GM18867 (cell line): Measurements from ENCODE around the gene STYXL1.

Experiments used
- ATAC-seq: cut with Tn5 transposase; IDR thresholded peaks from one replicate; pipeline ENCODE4 v1.9.1; 2021; ENCODE audit warnings: mild to moderate bottlenecking, moderate library complexity; ENCODE audit not compliant: unreplicated experiment

The STYXL1 gene

DNA sequence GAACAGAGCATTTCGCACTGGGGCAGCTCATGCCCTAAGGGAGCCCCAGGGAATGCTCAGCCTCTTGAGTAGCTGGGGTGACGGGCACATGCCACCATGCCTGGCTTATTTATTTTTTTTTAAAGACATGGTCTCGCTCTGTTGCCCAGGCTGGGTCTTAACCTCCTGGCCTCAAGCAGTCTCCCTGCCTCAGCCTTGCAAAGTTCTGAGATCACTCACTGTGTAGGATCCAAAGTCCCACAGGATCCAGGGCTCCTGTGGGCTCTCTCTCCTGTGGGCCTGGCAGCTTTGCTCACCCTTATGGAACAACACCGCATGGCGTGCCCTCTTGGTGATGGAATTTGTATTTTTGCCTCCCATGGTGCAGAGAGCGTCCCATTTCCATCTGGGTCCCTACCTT lies 87.4 kb downstream of the STYXL1 start:
- ATAC-seq: no peak

DNA sequence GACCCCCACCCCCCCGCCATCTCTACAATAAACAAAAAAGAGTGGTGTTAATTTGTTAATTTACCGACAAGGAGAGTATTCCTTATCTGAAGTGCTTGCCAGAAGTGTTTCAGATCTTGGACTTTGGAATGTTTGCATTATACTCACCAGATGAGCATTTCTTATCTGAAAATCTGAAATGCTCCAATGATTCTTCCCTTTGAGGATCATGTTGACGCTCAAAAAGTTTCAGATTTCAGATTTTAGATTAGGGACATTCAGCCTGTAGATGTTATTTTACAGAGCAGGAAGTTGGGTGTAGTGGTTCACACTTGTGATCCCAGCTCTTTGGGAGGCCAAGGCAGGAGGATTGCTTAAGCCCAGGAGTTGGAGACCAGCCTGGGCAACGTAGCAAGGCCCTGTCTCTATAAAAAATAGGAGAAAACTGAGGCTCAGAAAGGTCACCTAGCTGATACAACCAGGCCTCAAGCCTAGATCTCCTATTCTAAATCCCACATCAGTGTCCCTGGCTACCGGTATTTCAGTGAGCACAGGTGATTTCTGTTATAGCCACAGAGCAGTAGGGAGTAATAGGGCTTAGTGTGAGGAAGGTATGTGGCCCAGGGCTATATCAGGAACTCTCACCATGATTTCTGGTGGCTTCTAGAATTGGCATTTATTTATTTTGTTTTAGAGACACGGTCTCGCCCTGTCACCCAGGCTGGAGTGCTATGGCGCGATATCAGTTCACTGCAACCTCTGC lies 88.8 kb downstream of the STYXL1 start:
- no peak for ATAC-seq

DNA sequence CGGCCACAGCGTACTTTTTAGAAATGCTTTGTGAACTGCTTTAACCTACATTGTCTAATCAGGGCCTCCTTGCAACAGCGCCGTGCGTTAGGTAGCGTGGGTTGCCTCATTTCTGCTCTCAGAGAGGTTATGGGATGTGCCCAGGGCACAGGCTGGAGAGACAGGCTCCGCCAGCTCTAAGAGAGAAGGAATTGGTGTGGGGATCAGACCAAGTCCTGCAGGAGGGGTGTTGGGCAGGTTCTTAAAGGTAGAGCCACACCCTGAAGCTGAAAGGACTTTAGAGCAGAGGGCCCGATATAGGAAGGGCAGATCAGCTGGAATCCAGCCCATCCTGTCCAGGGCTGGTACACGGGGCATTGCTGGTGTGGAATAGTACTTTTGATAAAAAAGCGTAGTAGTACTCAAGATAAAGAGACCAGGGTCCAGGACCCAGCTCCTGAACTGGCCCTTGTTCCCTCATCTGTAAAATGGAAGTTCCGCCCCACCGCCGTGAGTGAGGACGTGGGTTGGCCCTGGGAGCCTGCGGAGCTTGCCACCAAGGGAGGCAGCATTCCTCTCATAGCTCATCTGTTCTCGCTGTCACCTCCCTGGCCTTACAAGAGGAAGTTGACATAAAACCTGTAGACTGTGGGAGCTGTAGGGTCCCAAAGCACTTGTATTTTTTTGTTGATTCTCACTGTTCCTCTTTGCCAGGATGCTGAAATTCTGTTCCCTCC lies 90.6 kb downstream of the STYXL1 start:
- no peak for ATAC-seq

DNA sequence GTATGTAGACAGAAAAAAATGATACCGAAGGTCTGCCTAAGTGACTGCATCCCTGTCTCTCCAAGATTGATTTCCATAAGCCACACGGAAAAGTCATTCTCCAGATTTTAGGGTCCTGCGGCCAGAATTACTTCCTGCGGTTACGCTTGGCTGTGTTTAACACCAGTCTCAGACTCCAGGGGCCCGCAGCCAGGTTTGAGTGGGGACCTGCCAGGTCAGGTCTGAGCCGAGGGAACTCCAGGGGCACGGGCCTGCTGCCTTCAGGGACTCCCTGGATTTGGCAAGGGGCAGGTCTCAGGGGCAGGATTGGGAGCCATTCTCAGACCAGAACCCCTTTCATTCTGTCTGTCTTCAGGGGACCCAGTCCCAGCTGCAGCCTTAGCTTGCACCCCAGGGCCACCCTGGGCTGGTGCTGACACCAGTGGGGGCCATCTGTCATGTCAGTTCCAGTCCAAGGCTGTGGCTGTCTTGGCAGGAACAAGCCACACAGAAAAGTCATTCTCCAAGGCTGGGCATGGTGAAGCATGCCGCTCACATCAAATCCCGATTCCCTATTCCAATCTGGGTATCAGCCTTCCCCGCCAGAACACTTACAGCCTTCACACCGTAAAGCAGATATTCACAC lies 92.4 kb downstream of the STYXL1 start:
- ATAC-seq: no peak

- no peak for ATAC-seq
These were observed 93.9 kb downstream of the STYXL1 start for GRCh38 chr7:75953931-75954330.

DNA sequence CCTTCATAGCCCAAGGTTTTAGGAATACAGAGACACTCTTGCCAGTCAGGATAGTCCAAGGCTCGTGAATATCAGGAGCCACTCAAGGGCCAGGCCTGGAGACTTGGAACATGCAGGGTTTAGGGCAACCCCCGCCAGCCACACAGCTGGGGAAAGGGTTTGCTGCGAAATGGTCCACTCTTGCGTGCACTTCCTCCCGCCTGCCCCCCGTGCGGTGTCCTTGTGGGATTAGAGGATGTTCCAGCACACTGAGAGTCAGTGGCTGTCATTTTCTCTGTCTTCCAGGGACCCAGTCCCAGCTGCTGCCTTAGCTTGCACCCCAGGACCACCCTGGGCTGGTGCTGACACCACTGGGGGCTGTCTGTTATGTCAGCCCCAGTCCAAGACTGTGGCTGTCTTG lies 94.4 kb downstream of the STYXL1 start:
- no peak for ATAC-seq

DNA sequence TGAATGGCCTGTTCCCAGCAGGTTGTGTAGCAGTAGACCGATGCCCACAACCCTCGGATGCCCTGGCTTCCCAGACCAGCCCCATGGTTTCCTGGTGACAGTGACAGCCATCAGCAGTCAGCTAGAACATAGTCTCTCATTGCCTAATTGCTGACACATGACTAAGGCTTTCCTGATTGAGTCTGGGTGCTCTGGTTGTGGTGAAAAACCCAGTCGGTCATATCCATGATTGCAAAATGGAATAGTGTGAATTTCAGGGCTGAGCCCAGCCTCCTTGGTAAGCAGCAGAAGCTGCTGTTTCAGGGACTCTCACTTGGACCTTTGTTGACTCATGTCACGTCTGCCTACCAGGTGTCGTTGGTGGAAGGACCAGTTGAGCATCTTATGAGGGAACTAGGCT lies 96.3 kb downstream of the STYXL1 start:
- ATAC-seq: no peak

- no peak for ATAC-seq
These were observed 97.6 kb downstream of the STYXL1 start for GRCh38 chr7:75950111-75950681.

DNA sequence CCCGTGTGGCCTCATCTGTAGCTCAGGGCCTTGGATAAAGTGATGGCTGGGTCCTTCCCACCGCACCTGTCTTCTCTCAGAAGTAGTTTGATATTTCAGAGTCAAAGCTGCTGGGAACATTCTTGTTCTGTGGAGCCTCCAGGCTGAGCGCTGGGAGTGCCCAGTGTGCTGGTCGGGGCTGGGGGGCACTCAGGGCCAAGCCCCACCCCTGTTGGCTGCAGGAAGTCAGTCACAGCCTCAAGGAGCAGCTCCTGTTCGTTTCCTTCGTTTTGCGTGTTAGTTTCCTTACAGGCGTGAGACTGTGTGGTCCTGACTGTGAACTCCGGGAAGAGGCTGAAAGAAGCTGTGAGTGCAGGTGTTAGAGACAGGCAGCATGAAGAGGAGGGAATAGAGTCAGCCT lies 99.6 kb downstream of the STYXL1 start:
- ATAC-seq: no peak
